ENCODE results near the gene SEMA6B. TPM values are rescaled to one million over a fixed set of nuclear protein-coding genes. Genes with fewer than 3 reads are reported as not detected.

Gene SEMA6B
- total and polyA plus RNA-seq, 7 experiments from 2014 or later, result 0.22 to 2.4 (median 2.1) TPM; not detected in 2

DNA sequence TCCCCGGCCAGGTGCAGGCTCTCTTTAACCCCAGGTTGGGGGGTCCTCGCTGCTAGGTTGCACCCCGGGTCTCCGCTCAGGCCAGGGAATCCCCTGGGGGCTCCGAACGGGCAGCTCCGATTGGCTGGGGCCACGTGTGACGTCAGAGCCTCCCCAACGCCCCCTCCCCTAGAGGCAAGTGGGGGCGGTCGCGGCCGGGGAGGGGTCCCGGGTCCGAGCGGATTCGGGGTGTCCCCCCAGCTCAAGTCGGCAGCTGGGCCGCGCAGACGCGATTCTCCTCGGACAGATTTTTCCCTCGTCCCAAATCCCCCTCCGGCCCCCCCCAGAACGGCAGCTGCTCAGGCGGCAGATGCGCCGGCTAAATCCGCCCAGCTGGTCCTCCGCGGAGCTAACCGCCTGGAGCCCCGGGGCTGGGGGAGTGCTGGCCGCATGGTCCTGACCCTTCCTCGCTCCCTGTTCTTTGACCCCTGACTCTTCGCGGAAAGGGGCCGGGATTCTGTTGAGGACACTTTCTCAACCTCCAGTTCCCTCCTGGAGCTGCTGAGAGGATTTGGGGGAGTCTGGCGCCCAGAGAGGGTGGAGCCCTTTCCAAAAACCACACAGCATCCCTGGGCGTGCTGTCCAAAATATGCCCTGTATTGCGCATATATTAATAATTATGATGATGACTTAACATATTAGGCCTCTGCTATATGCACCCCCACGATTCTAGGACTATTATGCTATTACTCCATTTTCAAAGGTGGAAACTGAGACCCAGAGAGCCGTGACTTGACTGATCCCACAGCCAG lies 25.4 kb upstream of the SEMA6B start:
- H3K9me3 Mint-ChIP-seq, result no peaks in the 10 kb centered on the region
- H3K4me3 ChIP-seq (ENCODE audit: low read length), result no peak overlapping the region
- peak overlapping the region in 4 of 10 donors; percentile 32 to 65 (median 44) for H3K4me3 Mint-ChIP-seq

DNA sequence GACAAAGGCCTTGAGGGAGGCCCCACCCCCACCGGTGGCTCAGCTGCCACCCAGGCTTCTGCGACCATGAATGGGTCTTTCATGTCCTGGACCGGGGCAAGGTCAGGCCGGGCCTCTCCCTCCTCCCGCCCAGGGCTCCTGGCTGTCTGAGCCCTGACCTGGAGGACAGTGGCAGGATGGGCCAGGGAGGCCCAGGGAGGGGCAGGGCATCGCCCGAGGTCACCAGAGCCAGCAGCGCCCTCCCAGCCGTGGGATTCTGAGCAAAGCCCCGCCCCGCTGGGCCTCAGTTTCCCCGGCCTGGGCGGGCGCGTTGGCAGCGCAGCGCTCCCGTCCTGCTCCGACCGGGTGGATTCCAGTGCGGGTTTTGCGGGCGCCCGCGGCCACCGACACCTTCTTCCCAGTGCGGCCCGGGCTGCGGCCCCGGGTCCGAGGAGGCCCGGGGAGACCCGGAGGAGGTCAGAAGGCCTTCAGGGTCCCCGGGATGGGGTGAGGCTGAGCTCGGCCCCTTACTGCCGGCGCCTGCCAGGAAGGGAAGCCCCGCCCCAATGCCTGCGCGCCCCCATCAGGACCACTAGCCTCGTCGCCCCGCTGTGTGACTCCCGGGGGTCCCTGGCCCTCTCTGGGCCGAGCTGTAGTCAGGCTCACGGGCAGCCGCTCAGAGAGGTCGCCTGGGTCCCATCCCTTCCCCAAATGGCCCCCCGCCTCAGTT lies 24.6 kb upstream of the SEMA6B start:
- Mint-ChIP-seq H3K36me3 (peaks cover 0 to 2% (median 0%) of the 10 kb centered on the region in 5 donors), H3K4me1 (peaks cover 3 to 19% (median 9%) of the 10 kb centered on the region in 7 donors), H3K27me3 (peaks cover 43 to 59% (median 48%) of the 10 kb centered on the region in 5 donors), H3K27ac (no peak overlapping the region), H3K4me3 (peak overlapping the region in 2 of 10 donors; percentile 32 to 65), H3K9me3 (no peaks in the 10 kb centered on the region)
- H3K27me3 ChIP-seq (ENCODE audit: control insufficient read depth in 2 of 2, insufficient read depth in 2 of 2, low read length in 2 of 2), result peaks cover 5 to 13% of the 10 kb centered on the region in 2 donors
- ATAC-seq (no peak), DNase-seq (peak in 1 of 9 donors; percentile 55)
- H3K27ac ChIP-seq (ENCODE audit: low read depth, low read length), result no peak overlapping the region
- H3K4me1 ChIP-seq (ENCODE audit: control insufficient read depth in 2 of 2, insufficient read depth in 2 of 2, low read length in 2 of 2), result no peaks in the 10 kb centered on the region
- intact Hi-C loops (cut with micrococcal nuclease), result no loop called here
- CTCF ChIA-PET, result interaction anchor here (0.6 to 1.9 kb wide), 2 partner anchors 8 to 334 kb away, joined by 3 to 5 read pairs; no protein-coding TSS in a partner anchor
- POLR2A ChIA-PET, result no interaction called here
- no peak overlapping the region for H3K4me3 ChIP-seq (ENCODE audit: low read length)
- H3K9me3 ChIP-seq (ENCODE audit: control insufficient read depth in 2 of 3, low read length in 3 of 3), result no peaks in the 10 kb centered on the region
- H3K36me3 ChIP-seq (ENCODE audit: control insufficient read depth in 2 of 3, insufficient read depth in 3 of 3, low read length in 3 of 3), result no peaks in the 10 kb centered on the region

More for the DNA sequence above, 25.4 kb upstream of the SEMA6B start:
- CTCF ChIA-PET, result interaction anchor here (0.6 to 1.9 kb wide), 2 partner anchors 8 to 333 kb away, joined by 3 to 5 read pairs; no protein-coding TSS in a partner anchor
- intact Hi-C loops (cut with micrococcal nuclease), result no loop called here
- peaks cover 39 to 55% (median 44%) of the 10 kb centered on the region in 5 donors for H3K27me3 Mint-ChIP-seq
- no peaks in the 10 kb centered on the region for H3K4me1 ChIP-seq (ENCODE audit: control insufficient read depth in 2 of 2, insufficient read depth in 2 of 2, low read length in 2 of 2)
- H3K9me3 ChIP-seq (ENCODE audit: control insufficient read depth in 2 of 3, low read length in 3 of 3), result no peaks in the 10 kb centered on the region
- H3K36me3 ChIP-seq (ENCODE audit: control insufficient read depth in 2 of 3, insufficient read depth in 3 of 3, low read length in 3 of 3), result no peaks in the 10 kb centered on the region
- peaks cover 5 to 13% of the 10 kb centered on the region in 2 donors for H3K27me3 ChIP-seq (ENCODE audit: control insufficient read depth in 2 of 2, insufficient read depth in 2 of 2, low read length in 2 of 2)
- POLR2A ChIA-PET, result no interaction called here
- H3K4me1 Mint-ChIP-seq, result peaks cover 3 to 19% (median 9%) of the 10 kb centered on the region in 7 donors
- no peak overlapping the region for H3K27ac Mint-ChIP-seq
- H3K27ac ChIP-seq (ENCODE audit: low read depth, low read length), result no peak overlapping the region
- DNase-seq (no peak), ATAC-seq (no peak)
- H3K36me3 Mint-ChIP-seq, result no peaks in the 10 kb centered on the region

DNA sequence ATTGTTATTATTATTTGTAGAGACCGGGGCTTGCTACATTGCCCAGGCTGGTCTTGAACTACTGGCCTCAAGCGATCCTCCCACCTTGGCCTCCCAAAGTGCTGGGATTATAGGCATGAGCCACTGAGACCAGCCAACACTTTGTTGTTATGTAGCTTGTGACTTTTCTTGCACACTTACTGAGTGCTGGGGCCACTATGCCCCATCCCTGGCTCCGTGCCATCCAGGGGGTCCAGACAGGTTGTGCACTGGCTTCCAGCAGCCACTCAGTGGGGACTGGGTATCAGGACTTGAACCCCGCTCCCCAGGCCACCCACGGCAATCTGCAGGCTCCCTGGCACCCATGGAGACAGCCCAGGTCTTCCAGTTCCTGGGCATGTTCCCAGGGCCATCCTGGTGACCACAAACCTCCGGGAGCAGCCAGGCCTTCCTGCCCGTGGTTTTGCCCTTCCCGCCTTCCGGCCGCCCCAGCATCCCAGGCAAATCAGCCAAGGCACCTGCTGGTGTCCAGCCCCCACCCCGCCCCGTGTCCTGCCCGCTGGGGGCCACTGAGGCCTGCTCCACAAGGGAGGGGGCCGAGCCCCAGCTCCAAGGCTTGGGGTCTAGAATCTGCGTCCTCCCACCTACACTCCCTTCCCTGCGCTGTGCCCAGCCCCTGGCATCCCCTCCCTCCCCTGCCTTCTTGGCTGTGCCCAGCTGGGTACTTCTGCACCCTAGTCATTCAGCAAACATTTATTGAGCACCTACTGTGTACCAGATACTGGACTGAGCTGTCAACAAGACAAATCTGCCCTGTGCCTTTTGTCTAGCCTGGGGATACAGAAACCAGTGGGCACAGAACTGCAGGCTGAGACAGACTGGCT lies 23.7 kb upstream of the SEMA6B start:
- CTCF ChIA-PET, result no interaction called here
- intact Hi-C loops (cut with micrococcal nuclease), result no loop called here
- H3K27ac ChIP-seq (ENCODE audit: low read depth, low read length), result no peak overlapping the region
- POLR2A ChIA-PET, result no interaction called here
- no peaks in the 10 kb centered on the region for H3K9me3 ChIP-seq (ENCODE audit: control insufficient read depth in 2 of 3, low read length in 3 of 3)
- H3K4me3 ChIP-seq (ENCODE audit: low read length), result no peak overlapping the region
- peaks cover 5 to 13% of the 10 kb centered on the region in 2 donors for H3K27me3 ChIP-seq (ENCODE audit: control insufficient read depth in 2 of 2, insufficient read depth in 2 of 2, low read length in 2 of 2)
- Mint-ChIP-seq H3K4me1 (peaks cover 3 to 19% (median 9%) of the 10 kb centered on the region in 7 donors), H3K36me3 (peaks cover 0 to 6% (median 0%) of the 10 kb centered on the region in 5 donors), H3K9me3 (peaks cover 0 to 4% (median 0%) of the 10 kb centered on the region in 11 donors), H3K27me3 (peaks cover 49 to 64% (median 56%) of the 10 kb centered on the region in 5 donors), H3K27ac (no peak overlapping the region), H3K4me3 (peak overlapping the region in 6 of 10 donors; percentile 10 to 68 (median 33))
- DNase-seq, result no peak
- no peaks in the 10 kb centered on the region for H3K36me3 ChIP-seq (ENCODE audit: control insufficient read depth in 2 of 3, insufficient read depth in 3 of 3, low read length in 3 of 3)
- no peaks in the 10 kb centered on the region for H3K4me1 ChIP-seq (ENCODE audit: control insufficient read depth in 2 of 2, insufficient read depth in 2 of 2, low read length in 2 of 2)
- no peak for ATAC-seq

- Mint-ChIP-seq H3K36me3 (peaks cover 0 to 6% (median 0%) of the 10 kb centered on the region in 5 donors), H3K27me3 (peaks cover 46 to 58% (median 56%) of the 10 kb centered on the region in 5 donors), H3K4me1 (peaks cover 3 to 19% (median 9%) of the 10 kb centered on the region in 7 donors), H3K4me3 (peak overlapping the region; percentile 18 to 78 (median 63)), H3K27ac (peak overlapping the region in 2 of 9 donors; percentile 22 to 67), H3K9me3 (peaks cover 0 to 4% (median 0%) of the 10 kb centered on the region in 11 donors)
- Histone ChIP-seq H3K27me3 (ENCODE audit: control insufficient read depth in 2 of 2, insufficient read depth in 2 of 2, low read length in 2 of 2) (peaks cover 5 to 13% of the 10 kb centered on the region in 2 donors), H3K4me3 (ENCODE audit: low read length) (no peak overlapping the region), H3K9me3 (ENCODE audit: control insufficient read depth in 2 of 3, low read length in 3 of 3) (no peaks in the 10 kb centered on the region), H3K36me3 (ENCODE audit: control insufficient read depth in 2 of 3, insufficient read depth in 3 of 3, low read length in 3 of 3) (no peaks in the 10 kb centered on the region), H3K4me1 (ENCODE audit: control insufficient read depth in 2 of 2, insufficient read depth in 2 of 2, low read length in 2 of 2) (no peaks in the 10 kb centered on the region), H3K27ac (ENCODE audit: low read depth, low read length) (no peak overlapping the region)
- intact Hi-C loops (cut with micrococcal nuclease), result no loop called here
- ATAC-seq, result no peak
- POLR2A ChIA-PET, result no interaction called here
- CTCF ChIA-PET, result no interaction called here
- DNase-seq, result peak in 1 of 9 donors; percentile 37
Observed at GRCh38 chr19:4581666-4582553, 22.4 kb upstream of the SEMA6B start.

DNA sequence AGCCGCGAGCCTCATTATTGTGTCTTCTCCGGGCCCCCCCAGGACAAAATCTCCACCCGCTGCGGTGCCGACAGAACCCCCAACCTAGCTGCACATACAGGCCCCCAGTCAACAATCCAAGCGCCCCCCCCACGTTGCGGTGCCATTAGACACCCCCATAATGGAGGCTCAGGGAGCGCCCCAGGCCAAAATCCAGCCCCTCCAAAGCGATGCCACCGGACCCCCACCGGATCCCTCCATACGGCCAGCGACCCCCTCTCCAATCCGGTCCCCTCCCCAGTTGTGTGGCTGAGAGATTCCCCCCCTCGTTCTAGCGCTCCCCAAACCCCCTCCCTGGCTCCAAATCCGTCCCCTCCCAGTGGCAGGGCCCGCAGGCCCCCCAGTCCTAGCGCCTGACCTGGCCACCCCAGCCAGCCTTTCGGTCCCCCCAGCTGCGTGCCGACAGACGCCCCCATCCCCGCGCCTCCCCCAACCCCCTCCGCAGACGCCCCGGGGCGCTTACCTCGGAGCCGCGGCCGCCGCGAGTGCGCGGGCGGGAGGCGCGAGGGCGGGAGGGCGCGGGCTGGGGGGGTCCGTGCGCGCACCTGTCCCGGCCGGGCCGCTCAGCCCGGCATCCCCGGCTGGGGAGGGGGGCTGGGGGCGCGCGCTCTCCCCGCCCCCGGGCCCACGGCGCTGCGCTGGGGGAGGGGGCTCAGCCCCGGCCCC lies 21.6 kb upstream of the SEMA6B start:
- no peaks in the 10 kb centered on the region for H3K9me3 ChIP-seq (ENCODE audit: control insufficient read depth in 2 of 3, low read length in 3 of 3)
- H3K4me3 Mint-ChIP-seq, result peak overlapping the region in 7 of 10 donors; percentile 13 to 79 (median 49)
- DNase-seq (no peak), ATAC-seq (no peak)
- intact Hi-C loops (cut with micrococcal nuclease), result no loop called here
- no peaks in the 10 kb centered on the region for H3K4me1 ChIP-seq (ENCODE audit: control insufficient read depth in 2 of 2, insufficient read depth in 2 of 2, low read length in 2 of 2)
- peaks cover 0 to 4% (median 0%) of the 10 kb centered on the region in 11 donors for H3K9me3 Mint-ChIP-seq
- H3K27me3 ChIP-seq (ENCODE audit: control insufficient read depth in 2 of 2, insufficient read depth in 2 of 2, low read length in 2 of 2), result peaks cover 5 to 13% of the 10 kb centered on the region in 2 donors
- no peak overlapping the region for H3K4me3 ChIP-seq (ENCODE audit: low read length)
- H3K27ac Mint-ChIP-seq, result no peak overlapping the region
- no peaks in the 10 kb centered on the region for H3K36me3 ChIP-seq (ENCODE audit: control insufficient read depth in 2 of 3, insufficient read depth in 3 of 3, low read length in 3 of 3)
- peaks cover 0 to 6% (median 0%) of the 10 kb centered on the region in 5 donors for H3K36me3 Mint-ChIP-seq
- ChIA-PET CTCF (no interaction called here), POLR2A (no interaction called here)
- H3K27me3 Mint-ChIP-seq, result peaks cover 50 to 61% (median 60%) of the 10 kb centered on the region in 5 donors
- no peak overlapping the region for H3K27ac ChIP-seq (ENCODE audit: low read depth, low read length)
- H3K4me1 Mint-ChIP-seq, result peaks cover 3 to 19% (median 9%) of the 10 kb centered on the region in 7 donors

Data from naive thymus-derived CD4-positive, alpha-beta T cell (primary cell).